Left ventricle myocardium superior (tissue), 1 donor: ENCODE data around the gene GCN1. TPM values are rescaled to one million over a fixed set of nuclear protein-coding genes. Genes with fewer than 3 reads are reported as not detected.

Source experiments
- ATAC-seq: fragments of 200-7000 bp; cut with Tn5 transposase; one replicate; pipeline ENCODE4 v1.9.1; 2020; ENCODE audit warnings: mild to moderate bottlenecking, moderate library complexity
- DNase-seq: peaks from one replicate; pipeline ENCODE4 v3.0.0-alpha.2; 2020
- intact Hi-C: fragments of 100-400 bp; cut with micrococcal nuclease; formaldehyde crosslinking; loops from one replicate; pipeline ENCODE4 v1.11.0; 2022
- total RNA-seq: library from RNA; stranded (reverse); fragmentation: NEBNext Ultra II Directional; extraction: Animal tissue kit (Norgen Biotek cat#: 25700); gene quantifications from one replicate; pipeline ENCODE4 v1.2.1, GENCODE V29; 2021
- donor health status: DM: no; HTN: yes; CAD: no; lungs with severe emphysema.

The GCN1 gene
- total RNA-seq, 1 donor from 2014 or later = 33.3 TPM

- intact Hi-C loops = no loop called here
- ATAC-seq (no peak), DNase-seq (no peak)
Observed at GRCh38 chr12:120230974-120231315, 36.4 kb upstream of the GCN1 start.

- DNase-seq (peak; percentile 78), ATAC-seq (peak; percentile 63)
- intact Hi-C loops = no loop called here
Observed at GRCh38 chr12:120230326-120230973, 35.9 kb upstream of the GCN1 start.

GRCh38 chr12:120229487-120230325 is 35.2 kb upstream of the GCN1 start:
- DNase-seq = no peak
- intact Hi-C loops = no loop called here
- ATAC-seq = no peak

GRCh38 chr12:120229071-120229486 is 34.6 kb upstream of the GCN1 start:
- DNase-seq (no peak), ATAC-seq (no peak)
- intact Hi-C loops = no loop called here

GRCh38 chr12:120228291-120229070 is 34.0 kb upstream of the GCN1 start:
- DNase-seq (peak; percentile 91), ATAC-seq (peak; percentile 63)
- intact Hi-C loops = no loop called here

- no peak for ATAC-seq
- intact Hi-C loops = no loop called here
Observed at GRCh38 chr12:120228041-120228290, 33.5 kb upstream of the GCN1 start.

GRCh38 chr12:120227233-120228040 is 32.9 kb upstream of the GCN1 start:
- no peak for ATAC-seq
- intact Hi-C loops = loop anchor here (2.0 kb wide), 1 partner anchor 39 kb away; no protein-coding TSS in a partner anchor
- DNase-seq = no peak

More at GRCh38 chr12:120228041-120228290, 33.5 kb upstream of the GCN1 start:
- DNase-seq = no peak

GRCh38 chr12:120225852-120226640 is 31.5 kb upstream of the GCN1 start:
- DNase-seq = no peak
- intact Hi-C loops = loop anchor here (2.0 kb wide), 1 partner anchor 41 kb away; no protein-coding TSS in a partner anchor
- no peak for ATAC-seq

GRCh38 chr12:120225200-120225558 is 30.7 kb upstream of the GCN1 start:
- DNase-seq (no peak), ATAC-seq (no peak)
- intact Hi-C loops = no loop called here

GRCh38 chr12:120224304-120225199 is 30.0 kb upstream of the GCN1 start:
- intact Hi-C loops = no loop called here
- DNase-seq = peak; percentile 77
- peak; percentile 67 for ATAC-seq

GRCh38 chr12:120223458-120224303 is 29.2 kb upstream of the GCN1 start:
- intact Hi-C loops = no loop called here
- ATAC-seq = no peak
- DNase-seq = no peak

GRCh38 chr12:120222288-120222832 is 27.8 kb upstream of the GCN1 start:
- ATAC-seq (no peak), DNase-seq (no peak)
- intact Hi-C loops = no loop called here

GRCh38 chr12:120221576-120221900 is 27.0 kb upstream of the GCN1 start:
- DNase-seq (no peak), ATAC-seq (no peak)
- intact Hi-C loops = no loop called here

GRCh38 chr12:120220838-120221575 is 26.5 kb upstream of the GCN1 start:
- intact Hi-C loops = no loop called here
- no peak for ATAC-seq
- no peak for DNase-seq

- DNase-seq = no peak
- ATAC-seq = no peak
- intact Hi-C loops = no loop called here
Observed at GRCh38 chr12:120218680-120219606, 24.4 kb upstream of the GCN1 start.
